ENCODE data around the gene GPLD1. TPM values are rescaled to one million over a fixed set of nuclear protein-coding genes. Genes with fewer than 3 reads are reported as not detected.

Gene GPLD1
- total and polyA plus RNA-seq, 2 donors: 1.3 to 7.7 TPM

Other genes starting within 250 kb of the GPLD1 start
- 0.19 TPM for gene DCDC2, start 131.5 kb downstream of the GPLD1 start, total RNA-seq
- gene DCDC2, start 131.5 kb downstream of the GPLD1 start, polyA plus RNA-seq: 0.25 TPM
- gene MRS2, start 86.6 kb downstream of the GPLD1 start, total RNA-seq: 17.0 TPM
- gene MRS2, start 86.6 kb downstream of the GPLD1 start, polyA plus RNA-seq: 15.3 TPM
- gene ALDH5A1, start 5.4 kb upstream of the GPLD1 start, total RNA-seq: 35.1 TPM
- gene ALDH5A1, start 5.4 kb upstream of the GPLD1 start, polyA plus RNA-seq: 13.4 TPM
- gene KIAA0319, start 156.6 kb upstream of the GPLD1 start, total RNA-seq: 0.09 TPM
- gene KIAA0319, start 156.6 kb upstream of the GPLD1 start, polyA plus RNA-seq: 0.23 TPM
- 38.1 TPM for gene TDP2, start 177.3 kb upstream of the GPLD1 start, total RNA-seq
- gene TDP2, start 177.3 kb upstream of the GPLD1 start, polyA plus RNA-seq: 69.9 TPM
- 24.6 TPM for gene ACOT13, start 177.5 kb upstream of the GPLD1 start, total RNA-seq
- 29.4 TPM for gene ACOT13, start 177.5 kb upstream of the GPLD1 start, polyA plus RNA-seq
- 109 TPM for gene C6orf62, start 229.6 kb upstream of the GPLD1 start, total RNA-seq
- 178 TPM for gene C6orf62, start 229.6 kb upstream of the GPLD1 start, polyA plus RNA-seq

Data from thymus (tissue), 2 donors.